OCI-LY1 (cell line): ENCODE data around the gene BMPER.

Experiments used
- H2AFZ ChIP-seq: fragments of 200-600 bp; sonication (generic), shearing (Covaris generic); 2 replicates; pipeline ENCODE4 v1.6.0; 2014; ENCODE audit warnings: antibody characterized with exemption, mild to moderate bottlenecking, low read length
- H3F3A ChIP-seq: fragments of 200-600 bp; sonication (generic), shearing (Covaris generic); 2 replicates; pipeline ENCODE4 v1.6.0; 2014; ENCODE audit warnings: mild to moderate bottlenecking, antibody characterized with exemption, low read length, moderate library complexity; ENCODE audit not compliant: insufficient read depth
- H3K27ac ChIP-seq: fragments of 200-600 bp; sonication (generic); 2 replicates; pipeline ENCODE4 v1.5.1; 2014; ENCODE audit warnings: low read length, mixed run types, mild to moderate bottlenecking, low read depth; ENCODE audit not compliant: poor library complexity, severe bottlenecking
- H3K27me3 ChIP-seq: fragments of 200-600 bp; sonication (generic); 2 replicates; pipeline ENCODE4 v1.6.0; 2014; ENCODE audit warnings: antibody characterized with exemption, mild to moderate bottlenecking, low read length, moderate library complexity; ENCODE audit not compliant: insufficient read depth
- H3K36me3 ChIP-seq: fragments of 200-600 bp; sonication (generic); 2 replicates; pipeline ENCODE4 v1.6.1; 2014; ENCODE audit warnings: mild to moderate bottlenecking, antibody characterized with exemption, low read length, moderate library complexity, mixed read lengths; ENCODE audit not compliant: insufficient read depth
- H3K4me1 ChIP-seq: fragments of 200-600 bp; sonication (generic); 2 replicates; pipeline ENCODE4 v1.5.1; 2014; ENCODE audit warnings: mild to moderate bottlenecking, low read length, moderate library complexity; ENCODE audit not compliant: insufficient read depth, severe bottlenecking
- H3K4me2 ChIP-seq: fragments of 200-600 bp; sonication (generic), shearing (Covaris generic); 2 replicates; pipeline ENCODE4 v1.6.1; 2014; ENCODE audit warnings: low read length
- H3K4me3 ChIP-seq: fragments of 200-600 bp; sonication (generic); 2 replicates; pipeline ENCODE4 v1.5.1; 2014; ENCODE audit warnings: low read length, low read depth, mild to moderate bottlenecking, mixed read lengths; ENCODE audit not compliant: poor library complexity, severe bottlenecking
- H3K79me2 ChIP-seq: fragments of 200-600 bp; shearing (Covaris generic); 2 replicates; pipeline ENCODE4 v1.6.1; 2016; ENCODE audit warnings: mixed run types, low read length, mixed read lengths; ENCODE audit not compliant: insufficient read depth
- H3K9ac ChIP-seq: fragments of 200-600 bp; sonication (generic), shearing (Covaris generic); 2 replicates; pipeline ENCODE4 v1.6.1; 2014; ENCODE audit warnings: mild to moderate bottlenecking, low read length, mixed read lengths
- H3K9me2 ChIP-seq: fragments of 200-600 bp; sonication (generic), shearing (Covaris generic); 2 replicates; pipeline ENCODE4 v1.6.1; 2014; ENCODE audit warnings: low read depth, mild to moderate bottlenecking, low read length, mixed read lengths
- H3K9me3 ChIP-seq: fragments of 200-600 bp; shearing (Covaris generic); 2 replicates; pipeline ENCODE4 v1.6.1; 2014; ENCODE audit warnings: low read length, mixed read lengths
- H4K20me1 ChIP-seq: fragments of 200-600 bp; sonication (generic), shearing (Covaris generic); 2 replicates; pipeline ENCODE4 v1.6.0; 2016; ENCODE audit warnings: mild to moderate bottlenecking, low read length; ENCODE audit not compliant: insufficient read depth
- CTCF ChIP-seq: fragments of 200-600 bp; sonication (generic), shearing (Covaris generic); IDR thresholded peaks from 2 replicates; pipeline ENCODE4 v1.5.1; 2017; ENCODE audit warnings: mild to moderate bottlenecking, antibody characterized with exemption, low read length, moderate library complexity, mixed read lengths
- EZH2 ChIP-seq: fragments of 200-600 bp; sonication (generic), shearing (Covaris generic); IDR thresholded peaks from 2 replicates; pipeline ENCODE4 v1.8.0; 2017; ENCODE audit warnings: borderline replicate concordance, mixed run types, mild to moderate bottlenecking, antibody characterized with exemption, low read length, moderate library complexity, mixed read lengths

BMPER gene

GRCh38 chr7:33876596-33877274 is 28.6 kb upstream of the BMPER start:
- Histone ChIP-seq H3K9me3 (no peaks in the 10 kb centered on the region), H3K36me3 (no peaks in the 10 kb centered on the region), H3K4me2 (no peak overlapping the region), H3K79me2 (no peaks in the 10 kb centered on the region), H3K4me3 (no peak overlapping the region), H4K20me1 (no peaks in the 10 kb centered on the region), H2AFZ (no peak overlapping the region), H3K9ac (no peak overlapping the region), H3F3A (no peaks in the 10 kb centered on the region), H3K9me2 (no peaks in the 10 kb centered on the region), H3K4me1 (no peaks in the 10 kb centered on the region), H3K27ac (no peak overlapping the region), H3K27me3 (no peaks in the 10 kb centered on the region; the same call in 1 of the 2 replicates)
- TF ChIP-seq CTCF (no peak), EZH2 (no peak)

GRCh38 chr7:33880787-33881186 is 24.6 kb upstream of the BMPER start:
- Histone ChIP-seq H3K9me3 (no peaks in the 10 kb centered on the region), H3K4me3 (no peak overlapping the region), H3K4me2 (no peak overlapping the region), H2AFZ (no peak overlapping the region), H3K27ac (no peak overlapping the region), H3K79me2 (no peaks in the 10 kb centered on the region), H3K9ac (no peak overlapping the region), H3F3A (no peaks in the 10 kb centered on the region), H3K36me3 (no peaks in the 10 kb centered on the region), H3K4me1 (no peaks in the 10 kb centered on the region), H4K20me1 (no peaks in the 10 kb centered on the region), H3K9me2 (no peaks in the 10 kb centered on the region), H3K27me3 (no peaks in the 10 kb centered on the region)
- no peak for TF ChIP-seq EZH2
- TF ChIP-seq CTCF, result no peak

- Histone ChIP-seq H3K9me3 (no peaks in the 10 kb centered on the region), H3K9me2 (no peaks in the 10 kb centered on the region), H3K27ac (no peak overlapping the region), H3K4me3 (no peak overlapping the region), H2AFZ (no peak overlapping the region), H3K79me2 (no peaks in the 10 kb centered on the region), H3F3A (no peaks in the 10 kb centered on the region), H3K27me3 (0 out of 2 replicates have a peak, but pooled peaks cover under 1% of the 10 kb centered on the region), H3K9ac (no peak overlapping the region), H3K4me2 (no peak overlapping the region), H3K36me3 (no peaks in the 10 kb centered on the region), H4K20me1 (no peaks in the 10 kb centered on the region), H3K4me1 (no peaks in the 10 kb centered on the region)
- no peak for TF ChIP-seq CTCF
- TF ChIP-seq EZH2, result no peak
Observed at GRCh38 chr7:33881316-33881715, 24.0 kb upstream of the BMPER start.
